GM12891 (cell line): ENCODE measurements around the gene WFIKKN1. TPM values are rescaled to one million over a fixed set of nuclear protein-coding genes. Genes with fewer than 3 reads are reported as not detected.

Experiments used
- DNase-seq: peaks from one replicate; pipeline ENCODE4 v3.0.0; 2011; ENCODE audit warnings: low spot score; ENCODE audit not compliant: insufficient read length
- FAIRE-seq: peaks from 2 replicates; lab custom pipeline; 2011; peaks lifted over from hg19 to GRCh38; lab: Jason Lieb, UNC
- PAX5 ChIP-seq: IDR thresholded peaks from 2 replicates; pipeline ENCODE4 v1.6.1; 2011; ENCODE audit warnings: low read length, moderate library complexity, mild to moderate bottlenecking; ENCODE audit not compliant: insufficient read depth, severe bottlenecking
- POLR2A ChIP-seq: IDR thresholded peaks from 2 replicates; pipeline ENCODE4 v1.6.1; 2011; ENCODE audit warnings: low read depth, low read length, control low read depth
- POLR2AphosphoS5 ChIP-seq: IDR thresholded peaks from 2 replicates; pipeline ENCODE4 v1.6.1; 2011; ENCODE audit warnings: low read depth, low read length, control low read depth
- POU2F2 ChIP-seq: IDR thresholded peaks from 2 replicates; pipeline ENCODE4 v1.6.1; 2011; ENCODE audit warnings: low read depth, mild to moderate bottlenecking, control low read depth, low read length, moderate library complexity
- SPI1 ChIP-seq: IDR thresholded peaks from 2 replicates; pipeline ENCODE4 v1.6.1; 2011; ENCODE audit warnings: low read depth, low read length, control low read depth
- TAF1 ChIP-seq: IDR thresholded peaks from 2 replicates; pipeline ENCODE4 v1.6.1; 2011; ENCODE audit warnings: low read depth, low read length, control low read depth
- polyA plus RNA-seq: library from polyadenylated mRNA; unstranded; fragments of >200 nt; gene quantifications from one replicate; pipeline ENCODE4 v1.2.1, GENCODE V29; 2012; ENCODE audit warnings: low read depth, missing spikeins, inconsistent platforms; ENCODE audit not compliant: missing spikeins

Gene WFIKKN1
- 0.39 TPM for polyA plus RNA-seq

GRCh38 chr16:630815-631405, at the start of gene WFIKKN1:
Gene WFIKKN1 (plus strand): TSS chr16:630985. CDS start chr16:631254, 269 bp downstream.
- no peak for FAIRE-seq
- no peak for DNase-seq
- TF ChIP-seq POLR2A (no peak), PAX5 (no peak), SPI1 (no peak), POLR2AphosphoS5 (no peak), POU2F2 (no peak), TAF1 (no peak)

DNA sequence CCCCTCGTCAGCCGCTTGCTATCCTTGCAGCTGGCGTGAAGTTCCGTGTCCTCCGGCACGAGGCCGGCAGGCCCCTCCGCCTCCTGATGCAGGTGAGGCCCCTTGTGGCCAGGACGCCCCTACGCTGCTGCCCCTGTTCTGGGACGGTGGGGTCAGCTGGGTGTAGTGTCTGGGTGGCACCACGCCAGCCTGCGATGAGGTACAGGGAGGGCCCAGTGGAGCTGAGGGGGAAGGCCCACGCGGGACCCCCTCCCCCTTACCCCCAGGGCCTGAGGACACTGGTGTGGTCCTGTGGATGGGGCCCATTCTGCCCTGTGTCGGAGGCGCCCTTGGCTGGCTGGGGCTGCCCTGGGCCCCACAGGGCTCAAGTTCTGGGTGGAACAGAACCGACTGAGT, 48.6 kb upstream of the WFIKKN1 start:
- DNase-seq (no peak), FAIRE-seq (no peak)
- TF ChIP-seq POU2F2, result no peak

DNA sequence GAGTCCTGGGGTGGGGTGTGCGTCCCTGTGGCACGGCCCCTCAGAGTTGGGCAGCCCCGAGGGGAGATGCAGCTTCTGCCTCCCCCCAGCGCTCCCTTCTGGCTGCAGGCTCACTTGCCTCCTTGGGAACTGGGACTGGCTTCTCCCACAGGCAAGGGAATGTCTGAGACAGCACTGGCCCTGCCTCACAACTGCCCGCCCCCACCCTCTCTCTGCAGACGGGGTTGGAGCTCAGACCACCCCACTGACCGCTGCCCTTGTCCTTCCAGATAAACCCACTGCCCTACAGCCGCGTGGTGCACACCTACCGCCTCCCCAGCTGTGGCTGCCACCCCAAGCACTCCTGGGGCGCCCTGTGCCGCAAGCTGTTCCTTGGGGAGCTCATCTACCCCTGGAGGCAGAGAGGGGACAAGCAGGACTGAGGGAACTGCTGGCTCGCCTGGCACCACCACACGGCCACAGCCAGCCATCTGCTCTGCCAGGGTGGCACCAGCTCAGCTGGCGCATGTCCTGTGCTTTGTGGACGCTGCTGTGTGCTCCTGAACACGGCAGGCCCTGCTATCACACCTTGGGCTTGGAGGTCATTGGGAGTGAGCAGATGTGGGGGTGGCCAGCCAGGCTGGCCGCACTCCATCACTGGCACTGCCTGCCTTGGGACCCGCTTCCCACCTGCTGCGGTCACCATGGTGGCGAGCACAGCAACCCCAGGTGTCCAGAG, 48.0 kb upstream of the WFIKKN1 start:
- no peak for DNase-seq
- no peak for FAIRE-seq
- no peak for TF ChIP-seq PAX5
- no peak for TF ChIP-seq POU2F2
- no peak for TF ChIP-seq POLR2A
- TF ChIP-seq SPI1, result no peak
- TF ChIP-seq POLR2AphosphoS5, result no peak
- no peak for TF ChIP-seq TAF1

DNA sequence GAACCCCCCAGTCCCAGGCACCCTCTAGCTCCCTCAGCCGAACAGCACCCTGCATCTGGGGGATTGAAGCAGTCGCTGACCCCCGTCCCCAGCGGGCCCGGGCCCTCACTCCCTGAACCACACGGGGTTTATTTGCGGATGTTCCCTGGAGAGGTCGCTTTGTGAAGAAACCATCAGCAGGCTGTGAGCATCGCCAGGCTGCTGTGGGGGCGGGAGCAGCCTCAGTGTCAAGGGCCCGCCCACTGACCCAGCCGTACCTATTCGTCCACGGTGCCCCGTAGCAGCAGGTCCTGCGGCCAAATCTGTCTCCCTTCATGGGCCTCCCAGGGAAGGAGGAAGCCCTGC, 47.3 kb upstream of the WFIKKN1 start:
- no peak for FAIRE-seq
- DNase-seq, result no peak
- TF ChIP-seq SPI1 (no peak), POLR2AphosphoS5 (no peak), PAX5 (no peak), POLR2A (no peak), TAF1 (no peak), POU2F2 (no peak)

DNA sequence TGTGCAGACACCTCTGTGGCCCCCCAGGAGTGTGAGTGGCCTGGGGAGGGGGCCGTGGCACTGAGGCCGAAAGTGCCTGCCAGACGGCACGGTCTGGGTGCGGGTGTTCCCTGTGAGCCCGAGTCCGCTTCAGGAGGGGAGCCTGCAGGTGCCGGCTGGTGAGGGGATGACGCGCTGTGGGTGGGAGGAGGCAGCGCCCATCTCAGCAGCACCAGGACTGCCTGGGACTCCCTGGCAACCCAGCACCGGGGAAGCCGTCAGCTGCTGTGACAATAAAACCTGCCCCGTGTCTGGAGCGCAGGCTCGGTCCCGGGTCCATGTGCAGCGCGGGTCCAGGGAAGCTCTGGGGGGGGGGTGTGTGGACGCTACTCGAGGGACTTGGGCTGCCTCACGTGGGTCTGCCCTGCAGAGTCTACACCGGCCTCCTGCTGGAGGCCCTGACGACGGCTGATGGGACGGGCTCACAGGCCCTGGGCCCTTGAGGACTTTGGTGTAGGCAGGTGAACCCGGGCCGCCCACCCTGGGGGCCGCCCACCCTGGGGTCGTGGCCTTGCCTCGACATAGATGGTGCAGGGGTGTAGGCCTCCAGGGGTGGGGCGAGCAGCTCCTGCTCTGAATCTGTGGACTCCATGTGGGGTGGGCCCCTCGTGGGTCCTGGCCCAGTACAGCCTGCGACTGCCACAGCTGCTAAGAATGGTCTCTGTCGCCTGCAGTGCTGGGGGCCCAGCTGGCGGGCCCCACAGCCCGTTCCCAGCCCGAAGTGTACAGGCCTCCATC, 46.8 kb upstream of the WFIKKN1 start:
- FAIRE-seq (no peak), DNase-seq (no peak)
- TF ChIP-seq TAF1 (no peak), POLR2A (no peak), POU2F2 (no peak), SPI1 (no peak), POLR2AphosphoS5 (no peak), PAX5 (no peak)

GRCh38 chr16:585351-585750, 45.4 kb upstream of the WFIKKN1 start:
- TF ChIP-seq SPI1 (no peak), TAF1 (no peak), POU2F2 (no peak), POLR2A (no peak), PAX5 (no peak), POLR2AphosphoS5 (no peak)
- no peak for DNase-seq
- no peak for FAIRE-seq

- TF ChIP-seq SPI1 (no peak), PAX5 (no peak), POLR2A (no peak), TAF1 (no peak), POU2F2 (no peak), POLR2AphosphoS5 (no peak)
- no peak for DNase-seq
Observed at GRCh38 chr16:586047-586644, 44.6 kb upstream of the WFIKKN1 start.

GRCh38 chr16:586645-587590, 43.9 kb upstream of the WFIKKN1 start:
- TF ChIP-seq POLR2A, result peak; percentile 57; the same call in 1 of the 2 replicates
- no peak; the same call in 1 of the 2 replicates for TF ChIP-seq POLR2AphosphoS5
- FAIRE-seq (no peak), DNase-seq (no peak)

More at GRCh38 chr16:586047-586644, 44.6 kb upstream of the WFIKKN1 start:
- peak; percentile 45 for FAIRE-seq

GRCh38 chr16:588639-588888, 42.2 kb upstream of the WFIKKN1 start:
- TF ChIP-seq POLR2AphosphoS5 (peak; percentile 52), TAF1 (no peak; the same call in 1 of the 2 replicates), SPI1 (no peak), PAX5 (no peak)
- FAIRE-seq (no peak), DNase-seq (no peak)
